H9 (cell line): Measurements from ENCODE around the gene SIGLEC12. TPM values are rescaled to one million over a fixed set of nuclear protein-coding genes. Genes with fewer than 3 reads are reported as not detected.

Experiments
- DNase-seq: peaks from one replicate; pipeline ENCODE4 v3.0.0-alpha.2; 2017
- H2AFZ ChIP-seq: one replicate; pipeline ENCODE4 v1.6.1; 2013; ENCODE audit warnings: mild to moderate bottlenecking, low read length, control low read depth, moderate library complexity
- H2AK5ac ChIP-seq: 2 replicates; pipeline ENCODE4 v1.6.1; 2013; ENCODE audit warnings: low read length, control low read depth, mixed read lengths; ENCODE audit not compliant: insufficient read length
- H2BK120ac ChIP-seq: one replicate; pipeline ENCODE4 v1.6.1; 2013; ENCODE audit warnings: low read depth, mild to moderate bottlenecking, low read length, control low read depth, inconsistent platforms; ENCODE audit not compliant: poor library complexity, severe bottlenecking
- H2BK12ac ChIP-seq: 2 replicates; pipeline ENCODE4 v1.6.1; 2013; ENCODE audit warnings: low read length, control low read depth, mixed read lengths, low read depth; ENCODE audit not compliant: insufficient read length
- H2BK15ac ChIP-seq: 2 replicates; pipeline ENCODE4 v1.6.1; 2013; ENCODE audit warnings: low read depth, low read length, control low read depth
- H2BK20ac ChIP-seq: one replicate; pipeline ENCODE4 v1.6.1; 2013; ENCODE audit warnings: low read depth, mild to moderate bottlenecking, low read length, control low read depth, inconsistent platforms; ENCODE audit not compliant: poor library complexity, severe bottlenecking
- H2BK5ac ChIP-seq: 2 replicates; pipeline ENCODE4 v1.6.1; 2013; ENCODE audit warnings: low read length, control low read depth, mixed read lengths; ENCODE audit not compliant: insufficient read length
- H3K14ac ChIP-seq: 2 replicates; pipeline ENCODE4 v1.6.1; 2013; ENCODE audit warnings: low read length, control low read depth; ENCODE audit not compliant: insufficient read depth
- H3K18ac ChIP-seq: 2 replicates; pipeline ENCODE4 v1.6.1; 2013; ENCODE audit warnings: low read depth, mild to moderate bottlenecking, mixed read lengths, low read length, control low read depth; ENCODE audit not compliant: insufficient read length
- H3K23ac ChIP-seq: 2 replicates; pipeline ENCODE4 v1.6.1; 2013; ENCODE audit warnings: low read length, control low read depth, mixed read lengths, low read depth; ENCODE audit not compliant: insufficient read length
- H3K23me2 ChIP-seq: 2 replicates; pipeline ENCODE4 v1.6.1; 2013; ENCODE audit warnings: low read depth, mild to moderate bottlenecking, mixed read lengths, low read length, control low read depth; ENCODE audit not compliant: insufficient read length, poor library complexity, severe bottlenecking
- H3K27ac ChIP-seq: 2 replicates; pipeline ENCODE4 v1.5.1; 2013; ENCODE audit warnings: low read length, control low read depth, mixed read lengths, low read depth; ENCODE audit not compliant: insufficient read length
- H3K27me3 ChIP-seq: 2 replicates; pipeline ENCODE4 v1.6.1; 2013; ENCODE audit warnings: low read length, control low read depth, inconsistent platforms; ENCODE audit not compliant: insufficient read depth
- H3K4ac ChIP-seq: 2 replicates; pipeline ENCODE4 v1.6.1; 2013; ENCODE audit warnings: low read depth, mild to moderate bottlenecking, control low read depth, inconsistent platforms, low read length, moderate library complexity
- H3K4me1 ChIP-seq: 2 replicates; pipeline ENCODE4 v1.6.1; 2013; ENCODE audit warnings: low read length, control low read depth, inconsistent platforms; ENCODE audit not compliant: insufficient read depth
- H3K4me2 ChIP-seq: 2 replicates; pipeline ENCODE4 v1.6.1; 2013; ENCODE audit warnings: low read length, control low read depth, mixed read lengths; ENCODE audit not compliant: insufficient read length, insufficient read depth
- H3K56ac ChIP-seq: 2 replicates; pipeline ENCODE4 v1.6.1; 2013; ENCODE audit warnings: low read depth, mild to moderate bottlenecking, mixed read lengths, low read length, control low read depth; ENCODE audit not compliant: insufficient read length
- H3K79me1 ChIP-seq: 2 replicates; pipeline ENCODE4 v1.6.1; 2013; ENCODE audit warnings: low read depth, mild to moderate bottlenecking, moderate library complexity, low read length, control low read depth, inconsistent platforms; ENCODE audit not compliant: insufficient read depth, poor library complexity, severe bottlenecking
- H3K79me2 ChIP-seq: 2 replicates; pipeline ENCODE4 v1.6.1; 2013; ENCODE audit warnings: low read length, control low read depth, inconsistent platforms; ENCODE audit not compliant: insufficient read depth
- H3K9ac ChIP-seq: 2 replicates; pipeline ENCODE4 v1.6.1; 2013; ENCODE audit warnings: low read length, control low read depth, mixed read lengths; ENCODE audit not compliant: insufficient read length; ENCODE audit errors: extremely low read depth
- H3K9me3 ChIP-seq: one replicate; pipeline ENCODE4 v1.6.1; 2013; ENCODE audit warnings: low read depth, low read length, inconsistent platforms; ENCODE audit not compliant: control insufficient read depth
- H3T11ph ChIP-seq: one replicate; pipeline ENCODE4 v1.6.1; 2013; ENCODE audit warnings: mild to moderate bottlenecking, low read length, control low read depth, inconsistent platforms
- H4K20me1 ChIP-seq: one replicate; pipeline ENCODE4 v1.6.1; 2013; ENCODE audit not compliant: control insufficient read depth, insufficient read length, insufficient read depth
- H4K5ac ChIP-seq: 2 replicates; pipeline ENCODE4 v1.6.1; 2013; ENCODE audit warnings: low read depth, mild to moderate bottlenecking, mixed read lengths, low read length, control low read depth; ENCODE audit not compliant: insufficient read length
- H4K8ac ChIP-seq: replicated peaks from 2 replicates; pipeline ENCODE4 v1.6.1; 2013; ENCODE audit warnings: low read length, control low read depth, mixed read lengths, low read depth; ENCODE audit not compliant: insufficient read length
- H4K91ac ChIP-seq: 2 replicates; pipeline ENCODE4 v1.6.1; 2013; ENCODE audit warnings: low read depth, mild to moderate bottlenecking, moderate library complexity, mixed read lengths, low read length, control low read depth; ENCODE audit not compliant: insufficient read length
- H3K27ac Mint-ChIP-seq, 3 experiments: 2 replicates in 2 of 3; 3 replicates in 1 of 3; pipeline ENCODE4 v1.8.0; 2020 to 2021; ENCODE audit warnings: mixed read lengths in 3 of 3, mild to moderate bottlenecking in 1 of 3, moderate library complexity in 1 of 3
- H3K27me3 Mint-ChIP-seq: 2 replicates; pipeline ENCODE4 v1.8.0; 2021; ENCODE audit warnings: low read depth, mild to moderate bottlenecking, moderate library complexity, mixed read lengths
- H3K36me3 Mint-ChIP-seq, 3 experiments: 2 replicates in 2 of 3; 3 replicates in 1 of 3; pipeline ENCODE4 v1.8.0; 2020 to 2021; ENCODE audit warnings: low read depth in 3 of 3, mixed read lengths in 3 of 3; ENCODE audit not compliant: insufficient read depth in 1 of 3
- H3K4me1 Mint-ChIP-seq, 2 experiments: 2 replicates each; pipeline ENCODE4 v1.8.0; 2020; ENCODE audit warnings: mixed read lengths in 2 of 2
- H3K4me3 Mint-ChIP-seq, 2 experiments: 2 replicates in 1 of 2; 3 replicates in 1 of 2; pipeline ENCODE4 v1.8.0; 2020 to 2021; ENCODE audit warnings: mild to moderate bottlenecking in 2 of 2, mixed read lengths in 2 of 2, moderate library complexity in 1 of 2
- H3K9me3 Mint-ChIP-seq, 2 experiments: 2 replicates in 1 of 2; 3 replicates in 1 of 2; pipeline ENCODE4 v1.8.0; 2020; ENCODE audit warnings: mild to moderate bottlenecking in 2 of 2, mixed read lengths in 2 of 2, moderate library complexity in 1 of 2
- CTCF ChIP-seq: fragments of 200-600 bp; sonication (generic); conservative IDR thresholded peaks from 3 replicates; pipeline ENCODE4 v1.8.0; 2021; ENCODE audit warnings: antibody characterized with exemption, mild to moderate bottlenecking
- WGBS: extraction: QIAGEN DNeasy Blood & Tissue Kit; methylation state at CpG from one replicate; pipeline ENCODE4 v1.1.7; 2013; ENCODE audit warnings: missing lambda C conversion rate, low lambda C conversion rate, mixed read lengths; ENCODE audit not compliant: insufficient read length; ENCODE audit errors: extremely low coverage; 5-methylcytosine and 5-hydroxymethylcytosine counted together
- total RNA-seq: library from RNA; stranded (reverse); gene quantifications from 2 replicates; pipeline ENCODE4 v1.2.1, GENCODE V29; 2021

Gene SIGLEC12
- total RNA-seq, 1 experiment from 2014 or later = not detected

- H3T11ph ChIP-seq = no peak overlapping the region
- H3K56ac ChIP-seq = no peak overlapping the region
- H3K27ac ChIP-seq = no peak overlapping the region
- H3K9ac ChIP-seq = no peak overlapping the region
- no peaks in the 10 kb centered on the region for H3K9me3 ChIP-seq
- no peak overlapping the region for H2AK5ac ChIP-seq
- H4K91ac ChIP-seq = no peak overlapping the region
- Mint-ChIP-seq H3K9me3 (peaks cover 50 to 93% of the 10 kb centered on the region in 2 experiments), H3K27ac (no peak overlapping the region), H3K27me3 (peaks cover 49% of the 10 kb centered on the region), H3K4me1 (peaks cover 0 to 8% of the 10 kb centered on the region in 2 experiments; a peak in 2 of 4 replicates), H3K36me3 (no peaks in the 10 kb centered on the region; a peak in 2 of 7 replicates), H3K4me3 (no peak overlapping the region)
- H3K14ac ChIP-seq = no peak overlapping the region
- no peaks in the 10 kb centered on the region for H3K23me2 ChIP-seq
- H2BK120ac ChIP-seq = no peak overlapping the region
- H3K4me1 ChIP-seq = no peaks in the 10 kb centered on the region
- no peaks in the 10 kb centered on the region for H3K79me1 ChIP-seq
- H3K27me3 ChIP-seq = no peaks in the 10 kb centered on the region
- H4K20me1 ChIP-seq = no peaks in the 10 kb centered on the region
- H2BK20ac ChIP-seq = no peak overlapping the region
- no peak for TF ChIP-seq CTCF
- H2BK12ac ChIP-seq = no peak overlapping the region
- no peak overlapping the region for H4K8ac ChIP-seq
- H3K23ac ChIP-seq = no peak overlapping the region
- no peak overlapping the region for H3K18ac ChIP-seq
- no peak overlapping the region for H2BK5ac ChIP-seq
- DNase-seq = no peak
- H2BK15ac ChIP-seq = no peak overlapping the region
- H3K4me2 ChIP-seq = no peak overlapping the region
- no peaks in the 10 kb centered on the region for H3K79me2 ChIP-seq
- H4K5ac ChIP-seq = no peak overlapping the region
- WGBS = no CpG with 5 or more reads among the region's 8 CpGs
- no peak overlapping the region for H3K4ac ChIP-seq
- no peak overlapping the region for H2AFZ ChIP-seq
Observed at GRCh38 chr19:51530616-51531015, 29.0 kb upstream of the SIGLEC12 start.
